ENCODE results near the gene CHRNA10. TPM values are rescaled to one million over a fixed set of nuclear protein-coding genes. Genes with fewer than 3 reads are reported as not detected.
A peak's percentile ranks its signal among the peaks of the same experiment; 100 is the strongest.

Gene CHRNA10
- total RNA-seq, 1 donor from 2014 or later: not detected

DNA sequence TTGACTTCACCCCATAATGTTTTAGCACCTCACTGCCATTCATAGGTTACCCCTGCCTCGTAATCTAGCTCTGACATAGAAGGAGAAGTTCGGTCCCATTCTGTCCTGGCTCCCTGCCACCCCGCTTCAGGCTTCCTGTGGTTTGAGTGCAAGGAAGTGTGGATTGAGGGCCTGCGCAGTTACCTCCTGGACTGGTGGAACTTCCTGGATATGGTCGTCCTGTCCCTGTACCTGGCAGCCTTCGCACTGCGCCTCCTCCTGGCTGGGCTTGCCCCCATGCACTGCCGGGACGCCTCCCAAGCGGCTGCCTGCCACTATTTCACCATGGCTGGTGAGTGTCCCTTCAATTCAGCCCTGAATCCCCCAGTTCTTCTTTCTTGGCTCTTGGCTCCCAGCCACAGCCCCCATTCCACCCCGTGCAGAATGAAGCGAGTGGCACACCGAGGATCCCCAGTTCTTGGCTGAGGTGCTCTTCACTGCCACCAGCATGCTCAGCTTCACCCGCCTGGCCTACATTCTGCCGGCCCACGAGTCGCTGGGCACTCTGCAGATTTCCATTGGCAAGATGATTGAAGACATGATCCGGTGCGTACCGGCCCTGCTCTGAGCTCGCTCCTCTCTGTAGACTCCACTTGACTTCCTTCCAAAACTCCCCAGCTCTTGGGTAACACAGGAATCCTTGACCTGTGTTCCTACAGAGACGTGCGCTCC is 44.8 kb downstream of the CHRNA10 start:
- Histone ChIP-seq H3K36me3 (no peaks in the 10 kb centered on the region), H3K4me3 (no peak overlapping the region), H3K9me3 (no peaks in the 10 kb centered on the region), H3K4me1 (no peaks in the 10 kb centered on the region), H3K27ac (no peak overlapping the region), H3K27me3 (no peaks in the 10 kb centered on the region)
- intact Hi-C loops (cut with DNase I): no loop called here
- DNase-seq (ENCODE audit: low spot score in 2 of 2): peak; percentile 24 to 70
- TF ChIP-seq, protein P1, sequence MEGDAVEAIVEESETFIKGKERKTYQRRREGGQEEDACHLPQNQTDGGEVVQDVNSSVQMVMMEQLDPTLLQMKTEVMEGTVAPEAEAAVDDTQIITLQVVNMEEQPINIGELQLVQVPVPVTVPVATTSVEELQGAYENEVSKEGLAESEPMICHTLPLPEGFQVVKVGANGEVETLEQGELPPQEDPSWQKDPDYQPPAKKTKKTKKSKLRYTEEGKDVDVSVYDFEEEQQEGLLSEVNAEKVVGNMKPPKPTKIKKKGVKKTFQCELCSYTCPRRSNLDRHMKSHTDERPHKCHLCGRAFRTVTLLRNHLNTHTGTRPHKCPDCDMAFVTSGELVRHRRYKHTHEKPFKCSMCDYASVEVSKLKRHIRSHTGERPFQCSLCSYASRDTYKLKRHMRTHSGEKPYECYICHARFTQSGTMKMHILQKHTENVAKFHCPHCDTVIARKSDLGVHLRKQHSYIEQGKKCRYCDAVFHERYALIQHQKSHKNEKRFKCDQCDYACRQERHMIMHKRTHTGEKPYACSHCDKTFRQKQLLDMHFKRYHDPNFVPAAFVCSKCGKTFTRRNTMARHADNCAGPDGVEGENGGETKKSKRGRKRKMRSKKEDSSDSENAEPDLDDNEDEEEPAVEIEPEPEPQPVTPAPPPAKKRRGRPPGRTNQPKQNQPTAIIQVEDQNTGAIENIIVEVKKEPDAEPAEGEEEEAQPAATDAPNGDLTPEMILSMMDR (IDR thresholded peaks at IDR 0.05): no peak

DNA sequence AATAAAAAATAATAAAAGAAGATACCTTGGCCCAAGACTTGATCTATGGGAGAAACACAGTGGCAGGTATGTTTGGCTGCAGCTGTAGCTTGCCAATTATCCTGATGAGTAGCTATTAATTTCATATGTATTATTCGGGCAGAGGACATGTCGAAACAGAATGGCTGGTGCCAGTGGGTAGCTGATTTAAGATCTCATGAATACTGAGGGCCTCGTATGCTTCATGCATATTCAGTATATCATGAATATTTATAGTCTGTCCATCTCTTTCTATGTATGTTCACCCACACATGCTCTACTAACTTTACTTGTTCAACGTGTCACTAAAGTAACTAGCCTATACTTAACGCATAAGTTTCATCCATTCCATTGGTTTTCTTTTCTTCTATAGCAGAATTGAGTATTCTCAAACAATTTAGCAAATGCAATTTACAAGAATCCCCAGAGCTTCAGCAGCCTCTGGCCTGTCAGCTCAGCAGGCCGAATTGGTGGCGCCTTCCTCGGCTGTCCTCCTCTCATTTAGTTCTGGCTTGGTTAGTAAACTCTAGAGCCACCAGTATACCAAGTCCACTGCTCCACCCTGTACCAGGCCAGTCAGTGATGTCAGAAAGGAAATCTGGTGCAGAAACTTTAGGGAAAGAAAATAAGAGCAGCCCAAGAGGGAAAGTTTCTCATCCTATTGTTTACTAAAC is 47.3 kb downstream of the CHRNA10 start:
- Histone ChIP-seq H3K9me3 (no peaks in the 10 kb centered on the region), H3K4me1 (no peaks in the 10 kb centered on the region), H3K4me3 (no peak overlapping the region), H3K36me3 (no peaks in the 10 kb centered on the region), H3K27me3 (no peaks in the 10 kb centered on the region), H3K27ac (no peak overlapping the region)
- intact Hi-C loops (cut with DNase I): no loop called here
- DNase-seq (ENCODE audit: low spot score in 2 of 2): no peak
- TF ChIP-seq, protein P1 (IDR thresholded peaks at IDR 0.05): no peak

DNA sequence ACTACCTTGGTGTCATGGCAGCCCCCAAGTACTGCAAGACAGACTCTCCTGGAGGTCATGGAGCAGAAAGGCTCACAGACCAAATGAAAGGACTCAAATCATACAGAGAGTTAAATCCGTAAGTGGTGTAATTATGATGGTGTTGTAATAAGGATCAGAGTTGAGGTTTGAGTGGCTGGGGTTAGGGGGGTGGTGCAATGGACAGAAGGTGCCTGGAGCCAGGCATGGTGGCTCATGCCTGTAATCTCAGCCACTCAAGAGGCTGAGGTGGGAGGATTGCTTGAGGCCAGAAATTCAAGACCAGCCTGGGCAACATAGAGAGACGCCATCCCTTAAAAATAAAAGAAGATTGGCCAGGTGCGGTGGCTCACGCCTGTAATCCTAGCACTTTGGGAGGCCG is 48.1 kb downstream of the CHRNA10 start:
- H3K27me3 ChIP-seq: no peaks in the 10 kb centered on the region
- H3K36me3 ChIP-seq: no peaks in the 10 kb centered on the region
- intact Hi-C loops (cut with DNase I): no loop called here
- no peaks in the 10 kb centered on the region for H3K4me1 ChIP-seq
- no peak overlapping the region for H3K4me3 ChIP-seq
- no peak for DNase-seq (ENCODE audit: low spot score in 2 of 2)
- H3K27ac ChIP-seq: no peak overlapping the region
- TF ChIP-seq, protein P1 (IDR thresholded peaks at IDR 0.05): no peak
- H3K9me3 ChIP-seq: no peaks in the 10 kb centered on the region

DNA sequence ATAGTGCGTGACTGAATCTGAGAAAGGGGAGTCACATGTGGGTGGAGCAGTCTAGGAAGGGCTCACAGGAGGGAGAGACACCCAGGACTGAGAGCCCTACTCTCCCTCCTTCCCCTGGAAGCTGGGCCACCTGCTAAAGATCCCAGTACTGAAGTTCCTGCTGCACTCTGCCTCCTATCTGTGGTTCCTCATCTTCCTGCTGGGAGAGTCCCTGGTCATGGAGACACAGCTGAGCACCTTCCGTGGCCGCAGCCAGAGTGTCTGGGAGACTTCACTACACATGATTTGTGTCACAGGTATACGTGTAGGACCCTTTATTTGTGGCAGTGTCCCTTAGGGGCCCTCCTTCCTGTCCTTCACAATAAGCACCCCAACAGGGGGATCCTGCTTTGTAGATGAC is 48.7 kb downstream of the CHRNA10 start:
- intact Hi-C loops (cut with DNase I): no loop called here
- Histone ChIP-seq H3K27me3 (no peaks in the 10 kb centered on the region), H3K4me1 (no peaks in the 10 kb centered on the region), H3K27ac (no peak overlapping the region), H3K9me3 (no peaks in the 10 kb centered on the region), H3K36me3 (no peaks in the 10 kb centered on the region), H3K4me3 (no peak overlapping the region)
- TF ChIP-seq, protein P1 (IDR thresholded peaks at IDR 0.05): no peak
- DNase-seq (ENCODE audit: low spot score in 2 of 2): no peak

DNA sequence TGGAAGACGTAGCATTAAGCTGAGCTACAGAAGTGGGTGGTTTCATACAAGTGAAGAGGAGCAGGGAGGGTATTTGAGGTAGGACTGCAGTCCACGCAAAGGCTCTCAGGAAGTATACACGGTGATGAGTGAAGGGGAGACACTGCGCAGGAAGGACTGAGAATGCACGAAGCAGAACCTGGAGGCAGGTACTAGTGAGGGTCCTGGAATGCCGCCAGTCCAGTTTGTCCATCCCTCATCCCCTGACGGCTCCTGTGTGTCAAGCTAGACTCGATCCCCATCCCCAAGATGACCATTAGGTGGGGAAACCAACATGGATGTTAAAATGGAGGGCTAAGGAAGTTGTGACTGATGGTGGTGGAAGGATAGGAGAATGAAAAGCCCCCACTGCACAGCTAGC is 53.2 kb downstream of the CHRNA10 start:
- no peaks in the 10 kb centered on the region for H3K4me1 ChIP-seq
- no peak for DNase-seq (ENCODE audit: low spot score in 2 of 2)
- H3K27me3 ChIP-seq: no peaks in the 10 kb centered on the region
- intact Hi-C loops (cut with DNase I): no loop called here
- no peaks in the 10 kb centered on the region for H3K36me3 ChIP-seq
- H3K4me3 ChIP-seq: no peak overlapping the region
- TF ChIP-seq, protein P1 (IDR thresholded peaks at IDR 0.05): no peak
- H3K27ac ChIP-seq: no peak overlapping the region
- H3K9me3 ChIP-seq: no peaks in the 10 kb centered on the region

Measured in ascending aorta (tissue), 2 donors.